Activated CD8-positive, alpha-beta memory T cell treated with anti-CD3 and anti-CD28 coated beads, Interleukin-2, amount 50 U/mL, for 1 hour (primary cell): ENCODE results near the gene TYW1.
"Not testable (repeated sequence)": the region's sequence is repeated elsewhere in the genome, so short reads cannot be mapped to it uniquely, and the experiment has no call there.

Experiments used
- DNase-seq: peaks from one replicate; pipeline ENCODE4 v3.0.0-alpha.2; 2020; ENCODE audit errors: extremely low read depth

Gene TYW1

DNA sequence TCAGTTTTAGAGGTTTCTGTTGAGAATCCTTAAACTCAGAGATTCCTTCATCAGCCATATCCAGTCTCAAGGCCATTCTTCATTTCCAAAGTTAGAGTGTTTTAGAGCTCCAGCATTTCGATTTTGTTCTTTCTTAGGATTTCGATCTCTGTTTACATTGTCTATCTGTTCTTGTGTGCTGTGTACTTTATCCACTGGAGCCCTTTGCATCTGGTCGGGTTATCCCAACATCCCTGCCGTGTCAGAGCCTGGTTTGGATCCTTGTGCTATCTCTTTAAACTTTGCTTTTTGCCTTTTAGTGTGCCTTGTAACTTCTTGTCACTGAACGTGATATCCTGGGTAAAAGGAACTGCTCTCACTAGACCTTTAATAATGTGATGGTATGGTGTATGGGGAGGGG, 131.6 kb downstream of the TYW1 start:
- DNase-seq = not testable (repeated sequence)

DNA sequence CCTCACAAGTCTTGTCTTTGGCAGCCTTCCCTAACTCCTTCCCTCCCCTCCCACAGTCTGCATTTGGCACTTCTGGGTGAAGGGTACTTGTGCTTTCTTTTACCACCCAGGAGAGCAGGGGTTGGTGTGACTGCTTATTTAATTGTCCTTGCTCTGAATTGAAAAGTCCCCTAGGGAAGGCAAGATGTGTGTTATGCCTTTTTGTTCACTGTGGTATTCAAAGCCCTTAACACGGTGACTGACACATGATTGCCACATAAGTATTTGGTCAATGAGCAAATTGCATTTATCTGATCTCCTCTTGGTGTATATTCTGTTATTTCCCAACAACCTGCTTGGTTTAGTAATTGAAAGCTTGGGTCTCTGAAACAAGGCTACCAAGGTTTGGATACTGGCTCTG, 134.1 kb downstream of the TYW1 start:
- not testable (repeated sequence) for DNase-seq

DNA sequence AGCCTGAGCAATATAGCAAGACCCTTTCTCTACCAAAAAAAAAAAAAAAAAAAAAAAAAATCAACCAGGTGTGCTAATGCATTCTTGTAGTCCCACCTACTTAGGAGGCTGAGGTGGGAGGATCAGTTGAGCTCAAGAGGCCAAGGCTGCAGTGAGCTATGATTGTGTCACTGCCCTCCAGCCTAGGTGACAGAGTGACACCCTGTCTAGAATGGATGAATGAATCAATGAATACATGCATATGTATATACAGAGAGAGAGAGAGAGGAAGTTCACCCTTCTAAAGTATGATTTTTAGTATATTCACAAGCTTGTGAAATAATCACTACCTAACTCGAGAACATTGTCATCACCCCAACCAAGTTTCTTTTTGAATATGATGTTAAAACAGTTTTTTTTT, 138.3 kb downstream of the TYW1 start:
- DNase-seq = not testable (repeated sequence)

DNA sequence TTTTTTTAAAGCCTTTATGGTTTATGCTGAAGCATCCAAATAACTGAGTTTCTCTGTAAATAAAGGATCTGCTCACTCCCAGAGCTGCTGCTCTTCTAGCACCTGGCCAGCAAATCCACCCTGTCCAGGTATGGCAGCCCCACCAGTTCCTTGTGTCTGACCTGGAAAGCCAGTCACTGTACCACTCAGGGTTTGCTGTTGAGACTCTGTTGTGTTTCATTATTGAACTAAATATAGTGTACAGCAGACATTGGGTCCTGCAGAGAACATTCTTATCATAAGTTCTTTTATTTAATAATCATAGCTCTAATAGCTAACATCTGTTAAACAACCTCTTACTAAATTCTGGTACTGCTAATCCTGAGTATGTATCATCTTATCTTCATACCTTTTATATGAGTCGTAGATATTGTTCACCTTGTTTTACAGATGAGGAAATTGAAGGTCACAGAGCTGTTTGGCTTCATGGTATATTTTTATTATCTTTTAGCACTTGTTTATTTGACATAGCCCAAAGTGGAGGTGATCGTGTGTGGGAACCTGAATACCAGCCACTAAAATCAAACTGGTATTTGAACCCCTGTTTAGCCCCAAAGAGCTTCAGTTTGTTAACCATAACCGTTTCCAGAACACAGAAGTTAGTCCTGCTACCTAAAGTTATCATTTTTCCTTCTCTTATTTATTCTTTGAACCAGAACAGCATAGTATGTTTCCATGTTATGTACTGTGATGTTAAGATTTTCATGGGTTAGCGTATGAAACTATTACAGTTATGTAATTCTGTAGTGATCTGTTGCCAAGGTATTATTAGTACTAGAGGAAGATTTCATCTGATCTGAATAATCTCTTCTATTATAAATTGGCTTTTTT, 139.2 kb downstream of the TYW1 start:
- DNase-seq = not testable (repeated sequence)

DNA sequence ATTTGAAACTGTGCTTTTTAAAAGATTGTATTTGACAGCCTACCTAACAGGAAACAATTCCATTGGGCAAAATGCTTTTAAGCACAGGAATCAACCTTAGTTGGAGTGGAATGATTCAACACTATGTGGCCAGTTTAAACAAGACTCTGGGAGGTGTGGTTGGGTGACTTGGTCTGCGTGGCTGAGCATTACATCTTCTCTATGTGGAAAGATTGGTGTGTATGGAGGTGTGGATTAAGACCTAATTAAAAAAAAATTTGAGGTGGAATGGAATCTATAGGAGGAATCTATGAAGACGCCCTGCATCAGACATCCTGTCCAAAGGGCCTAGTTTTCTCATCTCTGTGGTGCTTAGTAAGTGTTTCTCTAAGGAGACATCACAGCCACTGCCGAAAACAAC, 140.9 kb downstream of the TYW1 start:
- not testable (repeated sequence) for DNase-seq

DNA sequence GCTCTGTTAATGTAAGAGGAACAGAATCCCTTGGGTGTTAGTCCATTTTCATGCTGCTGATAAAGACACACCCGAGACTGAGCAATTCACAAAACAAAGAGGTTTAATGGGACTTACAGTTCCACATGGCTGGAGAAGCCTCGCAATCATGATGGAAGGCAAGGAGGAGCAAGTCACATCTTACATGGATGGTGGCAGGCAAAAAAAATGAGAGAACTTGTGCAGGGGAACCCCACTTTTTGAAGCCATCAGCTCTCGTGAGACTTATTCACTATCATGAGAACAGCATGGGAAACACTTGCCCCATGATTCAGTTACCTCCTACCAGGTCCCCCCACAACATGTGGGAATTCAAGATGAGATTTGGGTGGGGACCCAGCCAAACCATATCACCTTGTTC, 143.2 kb downstream of the TYW1 start:
- not testable (repeated sequence) for DNase-seq

DNA sequence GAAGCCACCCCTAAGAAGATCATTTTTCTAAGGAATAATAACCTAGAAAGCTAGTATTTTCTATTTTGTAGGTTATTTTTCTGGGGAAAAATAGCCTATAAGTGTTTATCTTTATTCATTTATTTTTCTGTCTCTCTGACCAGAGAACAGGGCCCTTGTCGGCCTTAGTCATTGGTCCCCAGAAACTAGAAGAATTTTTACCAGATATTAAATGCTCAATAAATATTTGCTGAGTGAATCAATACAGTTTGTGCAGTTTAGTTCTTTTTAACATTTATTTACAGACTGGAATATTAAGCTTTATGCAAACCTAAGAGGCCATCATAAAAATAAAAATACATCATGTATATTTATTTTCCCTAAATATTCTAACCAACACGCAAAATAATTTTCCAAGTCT, 144.4 kb downstream of the TYW1 start:
- DNase-seq = not testable (repeated sequence)

DNA sequence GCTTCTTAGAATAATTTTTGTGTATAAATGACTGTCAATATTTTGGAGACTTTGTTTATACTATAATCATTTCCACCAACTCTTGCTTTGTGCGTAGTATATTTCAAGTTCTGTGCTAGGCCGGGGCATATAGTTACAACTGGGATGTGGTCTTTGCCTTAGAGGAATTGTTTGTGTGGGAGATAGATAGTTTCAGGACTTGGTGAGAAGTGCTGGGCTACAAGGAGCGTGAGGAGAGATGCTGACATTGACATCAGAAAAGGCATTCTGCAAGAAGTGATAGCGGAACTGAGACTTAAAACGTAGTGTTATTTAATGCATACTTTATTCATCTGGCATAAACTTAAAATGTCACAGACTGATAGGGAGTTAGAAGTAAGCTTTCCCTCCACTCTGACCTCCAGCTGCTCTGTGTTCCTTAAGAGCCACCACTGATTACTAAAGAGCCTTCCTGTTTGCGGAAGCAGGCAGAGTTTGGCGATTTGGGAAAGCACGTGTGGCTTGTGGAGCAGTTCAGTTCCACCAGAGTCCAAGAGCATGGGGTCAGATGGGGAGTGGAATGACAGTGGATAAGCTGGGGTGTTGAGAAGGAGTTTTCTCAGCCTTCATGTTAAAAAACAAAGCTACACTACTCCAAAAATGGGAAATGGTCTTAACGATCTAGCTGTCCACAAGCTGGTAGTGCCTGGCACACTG, 146.6 kb downstream of the TYW1 start:
- DNase-seq = not testable (repeated sequence)

DNA sequence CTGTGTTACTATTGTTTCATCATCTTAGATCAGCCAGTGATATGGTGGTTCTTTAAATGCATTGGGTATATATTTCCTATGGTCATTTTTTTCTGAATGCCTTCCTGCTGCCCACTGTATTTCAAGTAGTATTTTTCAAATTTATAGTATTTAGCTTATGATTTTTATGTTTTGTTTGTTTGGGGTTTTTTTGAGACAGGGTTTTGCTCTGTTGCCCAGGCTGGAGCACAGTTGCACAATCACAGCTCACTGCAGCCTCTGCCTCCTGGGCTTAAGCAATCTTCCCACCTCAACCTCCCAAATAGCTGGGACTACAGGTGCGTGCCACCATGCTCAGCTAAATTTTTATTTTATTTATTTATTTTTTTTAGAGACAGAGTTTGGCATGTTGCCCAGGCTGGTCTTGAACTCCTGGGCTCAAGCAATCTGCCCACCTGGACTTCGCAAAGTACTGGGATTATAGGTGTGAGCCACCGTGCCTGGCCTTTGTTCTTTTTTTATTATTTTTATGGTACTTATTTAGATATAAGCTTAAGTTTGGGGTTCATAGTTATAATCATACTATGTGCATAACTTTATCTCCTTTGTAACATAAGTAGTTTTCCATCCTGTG, 149.1 kb downstream of the TYW1 start:
- DNase-seq = not testable (repeated sequence)

DNA sequence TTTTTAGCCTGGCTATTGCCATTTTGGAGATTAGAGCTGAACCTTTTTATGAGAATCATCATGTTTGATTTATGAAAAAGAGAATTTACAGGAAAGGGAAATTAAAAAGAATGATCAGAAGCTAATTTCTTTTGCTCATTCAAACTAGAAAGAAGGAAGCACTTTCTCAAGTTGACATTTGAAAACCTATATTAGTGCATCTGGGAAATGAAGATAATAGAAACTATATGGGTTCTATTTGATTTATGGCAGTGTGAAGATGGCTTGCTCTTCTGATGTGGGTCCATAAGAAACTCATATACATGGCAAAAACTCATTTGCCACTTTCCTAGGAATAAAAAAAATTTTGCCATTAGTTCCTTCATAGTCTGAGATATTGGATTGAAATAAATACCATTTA, 152.5 kb downstream of the TYW1 start:
- not testable (repeated sequence) for DNase-seq

DNA sequence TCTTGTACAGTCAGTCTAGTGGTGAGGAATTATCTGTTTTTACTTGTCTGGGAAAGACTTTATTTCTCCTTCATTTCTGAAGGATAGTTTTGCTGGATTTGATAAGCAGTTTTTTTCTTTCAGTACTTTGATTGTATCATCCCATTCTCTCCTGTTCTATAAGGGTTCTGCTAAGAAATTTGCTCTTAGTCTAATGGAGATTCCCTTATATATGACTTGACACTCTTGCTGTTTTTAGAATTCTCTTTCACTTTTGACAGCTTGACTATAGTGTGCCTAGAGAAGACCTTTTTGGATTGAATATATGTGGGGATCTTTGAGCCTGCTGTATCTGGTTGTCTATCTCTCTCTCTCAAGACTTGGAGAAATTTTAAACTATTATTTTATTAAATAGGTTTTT, 157.7 kb downstream of the TYW1 start:
- DNase-seq = not testable (repeated sequence)

DNA sequence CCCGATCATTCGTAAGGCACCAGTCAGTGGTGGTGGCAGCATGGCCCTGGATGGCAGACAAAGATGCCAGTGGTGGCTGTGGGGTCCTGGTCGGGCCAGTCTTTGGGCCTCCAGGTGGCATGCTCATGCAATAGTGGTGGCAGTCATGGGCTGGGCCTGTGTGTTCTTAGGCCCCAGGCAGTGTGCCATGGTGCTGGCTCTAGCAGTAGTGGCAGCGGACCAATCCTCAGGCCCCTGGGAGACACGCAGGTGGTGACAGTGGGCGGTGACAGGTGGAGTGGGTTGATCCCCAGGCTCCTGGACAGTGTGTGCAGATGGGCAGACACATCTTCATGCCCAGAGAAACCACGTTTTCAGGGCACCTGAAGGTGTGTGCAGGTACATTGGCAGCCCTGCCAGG, 159.4 kb downstream of the TYW1 start:
- not testable (repeated sequence) for DNase-seq

DNA sequence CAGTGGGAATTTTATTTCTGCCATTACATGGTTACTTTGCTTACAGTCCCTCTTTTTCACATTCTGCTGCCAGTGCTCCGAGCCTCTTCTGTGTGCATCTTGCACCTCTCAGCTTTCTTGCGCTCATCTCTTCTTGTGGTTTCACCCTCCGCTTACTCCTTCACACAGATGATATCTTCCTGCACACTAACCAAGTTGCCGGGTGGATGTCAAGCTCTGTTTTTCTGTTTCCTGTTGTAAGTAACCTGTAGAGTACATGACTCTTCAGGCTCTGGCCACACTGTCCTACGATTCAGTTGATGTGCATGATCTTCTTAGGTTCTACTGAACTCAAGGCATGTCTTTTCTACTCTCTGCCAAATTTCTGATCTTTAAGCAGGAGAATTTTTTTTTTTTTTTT, 166.7 kb downstream of the TYW1 start:
- not testable (repeated sequence) for DNase-seq

DNA sequence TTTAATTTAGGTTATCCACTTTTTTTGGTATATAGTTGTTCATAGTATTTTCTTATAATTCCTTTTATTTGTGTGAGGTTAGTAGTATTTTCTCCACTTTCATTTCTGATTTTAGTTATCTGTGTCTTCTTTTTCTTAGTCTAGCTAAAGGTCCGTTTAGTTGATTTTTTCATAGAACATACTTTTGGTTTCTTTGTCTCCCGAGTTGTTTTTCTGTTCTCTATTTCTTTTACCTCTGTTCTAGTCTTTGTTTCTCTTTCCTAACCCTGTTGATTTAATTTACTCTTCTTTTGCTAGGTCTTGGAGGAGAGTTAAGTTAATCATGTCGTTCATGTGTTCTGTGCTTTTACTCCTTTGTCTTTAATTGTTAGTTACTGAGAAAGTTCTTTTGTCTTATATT, 174.5 kb downstream of the TYW1 start:
- not testable (repeated sequence) for DNase-seq

DNA sequence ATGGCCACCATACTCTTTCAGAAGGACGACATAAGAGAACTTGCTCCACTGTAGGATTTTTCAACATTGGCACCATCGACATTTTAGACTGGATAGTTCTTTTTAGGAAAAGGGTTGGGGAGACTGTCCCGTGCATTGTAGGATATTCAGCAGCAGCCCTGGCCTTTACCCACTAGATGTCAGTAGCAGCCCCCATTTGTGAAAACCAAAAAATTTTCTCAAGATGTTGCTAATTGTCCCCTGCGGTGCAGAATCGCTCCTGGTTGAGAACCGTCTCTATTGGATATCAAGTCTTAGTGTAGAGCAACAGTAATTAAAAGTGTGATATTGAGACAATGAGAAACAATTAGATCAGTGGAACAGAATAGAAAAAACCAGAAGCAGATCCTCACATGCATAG, 180.1 kb downstream of the TYW1 start:
- DNase-seq = not testable (repeated sequence)

DNA sequence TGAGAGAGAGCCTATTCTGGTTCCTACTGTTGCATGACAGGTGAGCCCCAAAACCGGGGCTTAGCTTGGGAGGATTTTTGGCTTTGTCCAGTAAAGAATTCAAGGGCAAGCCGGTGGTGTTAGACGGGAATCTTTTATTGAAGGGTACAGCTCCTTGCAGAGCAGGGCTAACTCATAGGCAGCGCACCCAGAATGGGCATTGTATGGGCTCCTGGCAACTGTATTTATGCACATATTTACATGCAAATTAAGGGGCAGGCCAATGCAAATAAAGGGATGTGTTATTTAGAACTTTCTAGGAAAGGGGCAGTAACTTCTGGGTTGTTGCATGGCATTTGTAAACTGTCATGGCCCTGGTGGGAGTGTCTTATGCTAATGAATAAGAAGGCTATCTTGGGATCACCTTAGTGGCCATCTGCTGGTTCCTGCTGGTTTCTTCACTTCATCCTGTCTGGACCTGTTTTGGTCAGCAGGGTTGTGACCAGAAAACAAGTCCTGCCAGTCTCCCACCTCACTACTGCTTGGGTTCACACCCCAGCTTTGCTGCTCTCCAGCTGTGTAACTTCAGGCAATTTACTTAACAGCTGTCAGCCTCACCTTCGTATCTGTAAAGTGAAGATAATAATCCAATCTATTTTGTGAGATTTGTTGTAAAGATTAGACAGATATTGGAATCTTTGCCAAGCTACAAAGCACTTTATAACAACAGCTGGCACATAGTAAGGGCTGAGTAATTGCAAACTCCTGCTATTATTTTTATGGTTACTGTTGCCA, 182.5 kb downstream of the TYW1 start:
- not testable (repeated sequence) for DNase-seq

DNA sequence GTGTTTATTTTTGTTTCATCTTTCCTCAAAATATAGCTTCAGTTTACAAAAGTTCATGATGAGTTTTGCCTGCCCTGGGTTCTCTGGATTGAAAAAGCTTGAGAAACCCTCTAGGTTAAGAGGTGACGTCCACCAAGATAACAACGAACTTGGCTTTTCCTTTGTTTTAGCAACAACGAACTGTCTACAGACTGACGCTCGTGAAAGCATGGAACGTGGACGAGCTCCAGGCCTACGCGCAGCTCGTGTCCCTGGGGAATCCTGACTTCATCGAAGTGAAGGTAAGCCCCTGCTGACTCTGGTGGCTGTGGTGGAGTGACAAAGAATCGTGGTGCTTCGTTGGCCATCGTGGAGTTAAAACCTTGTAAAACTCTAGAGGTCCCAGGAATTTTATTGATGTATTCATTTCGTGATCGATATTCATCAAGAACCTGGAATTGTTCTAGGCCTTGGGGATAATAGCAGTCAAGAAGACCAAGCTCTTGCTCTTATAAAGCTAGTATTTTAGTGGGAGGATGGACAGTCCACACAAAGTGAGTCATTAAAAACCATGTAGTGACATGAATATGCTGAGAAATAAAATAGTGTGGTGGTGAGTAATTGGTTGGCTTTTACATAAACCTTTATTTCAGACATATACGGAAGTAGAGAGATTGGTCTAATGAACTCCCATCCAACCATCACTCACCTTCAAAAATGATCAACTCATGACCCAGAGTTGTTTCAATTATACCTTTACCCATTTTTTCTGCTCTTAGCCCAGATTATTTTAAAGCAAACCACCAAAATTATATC, 186.5 kb downstream of the TYW1 start:
- not testable (repeated sequence) for DNase-seq

DNA sequence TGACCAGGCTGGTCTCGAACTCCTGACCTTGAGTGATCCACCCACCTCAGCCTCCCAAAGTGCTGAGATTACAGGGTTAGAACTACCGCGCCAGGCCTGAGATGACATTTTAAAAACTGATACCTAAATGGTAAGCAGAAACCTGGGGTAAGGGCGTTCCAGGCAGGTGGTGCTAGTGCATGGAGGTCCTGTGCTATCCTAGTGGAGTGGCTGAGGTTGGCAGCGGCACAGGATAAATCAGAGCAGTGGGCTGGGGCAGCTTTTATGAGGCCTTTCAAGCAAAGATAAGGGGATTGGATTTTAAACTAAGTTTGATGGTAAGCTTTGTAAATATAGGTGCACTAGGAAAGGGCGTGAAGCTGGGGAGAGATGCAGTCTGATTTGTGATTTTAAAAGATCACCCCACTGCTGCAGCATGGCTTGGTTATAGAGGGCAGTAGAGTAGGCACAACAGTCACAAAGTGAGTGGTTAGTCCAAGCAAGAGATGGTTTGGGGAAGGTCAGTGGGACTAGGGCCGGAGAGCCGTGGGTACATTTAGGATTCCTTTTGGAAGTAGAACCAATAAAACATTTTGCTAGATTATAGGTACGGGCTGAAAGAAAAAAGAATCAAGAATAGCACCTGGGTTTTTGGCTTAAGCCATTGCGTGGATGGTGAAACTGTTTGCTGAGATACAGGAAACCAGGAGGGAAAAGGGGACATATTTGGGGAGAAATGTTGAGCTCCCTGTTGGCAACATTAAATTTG, 188.5 kb downstream of the TYW1 start:
- not testable (repeated sequence) for DNase-seq

DNA sequence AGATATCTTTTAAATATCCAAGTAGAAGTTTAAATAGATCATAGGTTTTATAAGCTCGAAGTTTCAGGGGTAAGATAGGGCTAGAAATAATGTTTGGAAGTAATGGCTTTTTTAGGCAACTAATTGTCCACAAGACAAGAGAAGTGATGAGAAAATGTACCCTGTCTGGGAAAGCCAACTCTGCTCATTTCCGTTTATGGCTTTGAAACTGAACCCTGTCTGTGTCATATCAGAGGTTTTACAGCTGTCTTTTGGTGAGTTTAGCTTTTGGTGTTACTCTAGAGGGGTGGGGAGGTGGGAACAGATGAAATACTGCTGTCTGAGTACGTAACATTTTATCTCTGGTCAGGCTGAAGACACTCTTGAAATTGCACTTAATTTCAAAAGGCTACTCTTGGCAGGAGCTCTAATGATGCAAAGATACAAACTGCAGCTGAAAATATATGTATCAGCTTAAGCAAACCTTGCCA, 189.1 kb downstream of the TYW1 start:
- DNase-seq = not testable (repeated sequence)

DNA sequence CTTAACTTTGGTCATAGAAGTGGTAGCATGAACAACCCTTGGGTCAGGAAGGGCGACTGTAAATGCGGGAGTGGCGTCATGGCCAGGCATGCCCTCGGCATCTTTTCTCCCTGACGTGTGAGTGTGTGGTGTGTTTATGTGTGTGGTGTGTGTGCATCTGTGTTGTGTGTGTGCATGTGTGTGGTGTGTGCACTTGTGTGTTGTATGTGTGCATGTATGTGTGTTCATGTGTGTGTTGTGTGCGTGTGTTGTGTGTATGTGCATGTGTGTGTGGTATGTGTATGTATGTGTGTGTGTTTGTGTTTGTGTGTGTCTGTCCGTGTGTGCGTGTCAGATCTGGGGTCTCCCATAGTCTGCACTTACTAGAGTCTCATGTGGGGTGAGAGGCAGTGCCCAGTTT, 192.5 kb downstream of the TYW1 start:
- DNase-seq = not testable (repeated sequence)
